ENCODE measurements around the gene LHX1. TPM values are rescaled to one million over a fixed set of nuclear protein-coding genes. Genes with fewer than 3 reads are reported as not detected.

LHX1 gene
- total and polyA plus RNA-seq, 10 of the 15 experiments (the other 5 are each of a cell fraction or from before 2014, with no cell fraction given): not detected

GRCh38 chr17:36932383-36932693 lies 4.9 kb upstream of the LHX1 start:
- no peak for FAIRE-seq

More at GRCh38 chr17:36932383-36932693, 4.9 kb upstream of the LHX1 start:
- H3K9ac ChIP-seq (ENCODE audit: control insufficient read depth, insufficient read depth, low read length): no peak overlapping the region
- in situ Hi-C loops (cut with MboI): no loop called here
- ATAC-seq (no peak), DNase-seq (ENCODE audit: low read depth, low spot score) (no peak)
- intact Hi-C loops (cut with micrococcal nuclease; ENCODE audit: unreplicated experiment): no loop called here
- no peak overlapping the region for H3K4me3 ChIP-seq
- H2AFZ ChIP-seq (ENCODE audit: control insufficient read depth, low read depth, low read length): no peak overlapping the region
- peaks cover 8% of the 10 kb centered on the region for H3K4me1 ChIP-seq (ENCODE audit: control insufficient read depth, insufficient read depth, low read length)
- CTCF ChIA-PET: no interaction called here
- SMC1A ChIA-PET (ENCODE audit: uncharacterized antibody, unreplicated experiment): no interaction called here
- POLR2A ChIA-PET: no interaction called here
- WGBS (ENCODE audit: insufficient coverage, insufficient replicate concordance, low lambda C conversion rate, missing lambda C conversion rate): under 1% methylated on average over 15 of the region's 16 CpGs
- no peaks in the 10 kb centered on the region for H3K79me2 ChIP-seq (ENCODE audit: control insufficient read depth, insufficient read depth, low read length)
- no TSS peak for BruUV-seq (replicated peaks)
- no peak overlapping the region for H3K4me2 ChIP-seq (ENCODE audit: control insufficient read depth, insufficient read depth)
- H4K20me1 ChIP-seq (ENCODE audit: control insufficient read depth, insufficient read depth): no peaks in the 10 kb centered on the region
- TF ChIP-seq, protein P1, sequence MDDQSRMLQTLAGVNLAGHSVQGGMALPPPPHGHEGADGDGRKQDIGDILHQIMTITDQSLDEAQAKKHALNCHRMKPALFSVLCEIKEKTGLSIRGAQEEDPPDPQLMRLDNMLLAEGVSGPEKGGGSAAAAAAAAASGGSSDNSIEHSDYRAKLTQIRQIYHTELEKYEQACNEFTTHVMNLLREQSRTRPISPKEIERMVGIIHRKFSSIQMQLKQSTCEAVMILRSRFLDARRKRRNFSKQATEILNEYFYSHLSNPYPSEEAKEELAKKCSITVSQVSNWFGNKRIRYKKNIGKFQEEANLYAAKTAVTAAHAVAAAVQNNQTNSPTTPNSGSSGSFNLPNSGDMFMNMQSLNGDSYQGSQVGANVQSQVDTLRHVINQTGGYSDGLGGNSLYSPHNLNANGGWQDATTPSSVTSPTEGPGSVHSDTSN (IDR thresholded peaks at IDR 0.05; ENCODE audit: insufficient replicate concordance, low read depth, low read length): no peak
- no peak for TF ChIP-seq CHD2 (IDR thresholded peaks at IDR 0.05; ENCODE audit: borderline replicate concordance, low read depth, low read length)
- no peak for TF ChIP-seq POLR2A (IDR thresholded peaks at IDR 0.05; ENCODE audit: low read depth, low read length)
- no peak for TF ChIP-seq CHD1 (IDR thresholded peaks at IDR 0.05; ENCODE audit: low read depth, low read length)
- TF ChIP-seq, protein P2, sequence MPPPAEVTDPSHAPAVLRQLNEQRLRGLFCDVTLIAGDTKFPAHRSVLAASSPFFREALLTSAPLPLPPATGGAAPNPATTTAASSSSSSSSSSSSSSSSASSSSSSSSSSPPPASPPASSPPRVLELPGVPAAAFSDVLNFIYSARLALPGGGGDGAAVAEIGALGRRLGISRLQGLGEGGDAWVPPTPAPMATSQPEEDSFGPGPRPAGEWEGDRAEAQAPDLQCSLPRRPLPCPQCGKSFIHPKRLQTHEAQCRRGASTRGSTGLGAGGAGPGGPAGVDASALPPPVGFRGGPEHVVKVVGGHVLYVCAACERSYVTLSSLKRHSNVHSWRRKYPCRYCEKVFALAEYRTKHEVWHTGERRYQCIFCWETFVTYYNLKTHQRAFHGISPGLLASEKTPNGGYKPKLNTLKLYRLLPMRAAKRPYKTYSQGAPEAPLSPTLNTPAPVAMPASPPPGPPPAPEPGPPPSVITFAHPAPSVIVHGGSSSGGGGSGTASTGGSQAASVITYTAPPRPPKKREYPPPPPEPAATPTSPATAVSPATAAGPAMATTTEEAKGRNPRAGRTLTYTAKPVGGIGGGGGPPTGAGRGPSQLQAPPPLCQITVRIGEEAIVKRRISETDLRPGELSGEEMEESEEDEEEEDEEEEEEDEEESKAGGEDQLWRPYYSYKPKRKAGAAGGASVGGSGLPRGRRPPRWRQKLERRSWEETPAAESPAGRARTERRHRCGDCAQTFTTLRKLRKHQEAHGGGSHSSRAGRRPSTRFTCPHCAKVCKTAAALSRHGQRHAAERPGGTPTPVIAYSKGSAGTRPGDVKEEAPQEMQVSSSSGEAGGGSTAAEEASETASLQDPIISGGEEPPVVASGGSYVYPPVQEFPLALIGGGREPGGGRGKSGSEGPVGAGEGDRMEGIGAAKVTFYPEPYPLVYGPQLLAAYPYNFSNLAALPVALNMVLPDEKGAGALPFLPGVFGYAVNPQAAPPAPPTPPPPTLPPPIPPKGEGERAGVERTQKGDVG (CRISPR knock-in tag; IDR thresholded peaks at IDR 0.05): no peak
- no peak for TF ChIP-seq ZNF622 (IDR thresholded peaks at IDR 0.05)
- no peak for TF ChIP-seq MEF2B (IDR thresholded peaks at IDR 0.05; ENCODE audit: partially characterized antibody, poor library complexity, severe bottlenecking)
- TF ChIP-seq JUND (IDR thresholded peaks at IDR 0.05; ENCODE audit: low read depth, low read length): no peak
- TF ChIP-seq PAX8 (IDR thresholded peaks at IDR 0.05): no peak
- no peak for TF ChIP-seq GATAD2B (conservative IDR thresholded peaks at IDR 0.05; ENCODE audit: low read depth)
- H3K27ac ChIP-seq (ENCODE audit: control insufficient read depth, insufficient read depth): no peak overlapping the region
- RAD21 ChIA-PET (ENCODE audit: unreplicated experiment): no interaction called here
- H3K36me3 ChIP-seq (ENCODE audit: control insufficient read depth in 2 of 2, insufficient read depth in 2 of 2, low read length in 1 of 2): no peaks in the 10 kb centered on the region
- peaks cover 46 to 53% of the 10 kb centered on the region in 2 experiments for H3K27me3 ChIP-seq (replicated peaks in 1 of 2; ENCODE audit: control insufficient read depth in 2 of 2, insufficient read depth in 2 of 2, low read length in 1 of 2)
- no peaks in the 10 kb centered on the region for H3K9me3 ChIP-seq (replicated peaks; ENCODE audit: control insufficient read depth, insufficient read depth, low read length)

Data from GM12878 (cell line).